HG03196 (cell line): ENCODE results near the gene ECT2.
"Not testable (repeated sequence)": the region's sequence is repeated elsewhere in the genome, so short reads cannot be mapped to it uniquely, and the experiment has no call there.

Source experiments
- ATAC-seq: cut with Tn5 transposase; IDR thresholded peaks from one replicate; pipeline ENCODE4 v1.9.1; 2021; ENCODE audit not compliant: unreplicated experiment

Gene ECT2

DNA sequence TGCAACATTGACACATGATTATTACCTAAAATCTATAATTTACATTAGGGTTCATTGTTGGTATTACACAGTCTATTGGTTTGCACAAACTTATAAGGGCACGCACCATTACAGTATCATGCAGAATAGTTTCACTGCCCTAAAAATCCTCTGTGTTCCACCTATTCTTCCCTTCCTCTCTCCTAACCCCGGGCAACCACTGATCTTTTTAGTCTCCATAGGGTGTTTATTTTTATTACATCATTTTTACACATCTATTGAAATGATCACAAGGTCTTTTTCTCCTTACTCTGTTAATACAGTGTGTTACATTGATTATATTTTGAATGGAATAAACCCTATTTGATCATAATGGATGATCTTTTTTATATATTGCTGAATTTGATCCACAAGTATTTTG is 15.5 kb upstream of the ECT2 start:
- no peak for ATAC-seq

DNA sequence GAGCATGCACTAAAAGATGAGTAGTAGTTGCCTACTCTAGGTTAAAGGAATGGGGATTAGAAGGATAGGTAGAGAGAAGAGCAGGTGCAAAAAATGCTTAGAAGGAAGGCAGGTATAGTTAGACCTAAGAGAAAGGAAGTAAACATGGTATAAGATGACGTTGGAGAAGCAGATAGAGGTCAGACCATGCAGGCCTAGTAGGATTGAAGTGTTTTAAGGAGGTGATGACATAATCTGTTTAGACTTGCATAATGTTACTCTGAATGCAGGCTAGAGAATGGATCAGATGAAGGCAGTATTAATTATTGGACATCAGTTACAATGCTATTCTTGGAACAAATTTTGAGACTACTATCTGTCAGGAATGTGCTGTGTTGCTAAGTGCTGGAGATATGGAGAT is 11.1 kb upstream of the ECT2 start:
- ATAC-seq: no peak

DNA sequence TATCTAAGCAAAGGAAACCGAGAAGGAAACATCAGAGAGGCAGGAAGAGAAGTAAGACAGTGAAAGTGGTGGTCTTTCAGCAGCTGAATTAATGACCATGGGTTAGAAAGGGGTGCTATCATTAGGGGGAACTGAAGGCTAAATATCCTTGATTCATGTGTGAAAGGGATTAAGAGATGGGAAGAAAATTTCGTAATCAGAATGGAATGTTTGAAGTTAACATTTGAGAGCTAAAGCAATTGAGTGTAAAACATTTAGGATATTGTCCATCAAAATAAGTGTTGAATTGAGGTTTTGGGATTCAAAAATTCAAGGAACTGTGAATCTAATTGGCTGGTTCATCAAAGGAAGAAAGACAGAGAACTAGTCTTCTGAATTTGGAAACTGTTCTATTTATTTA is 4.1 kb upstream of the ECT2 start:
- no peak for ATAC-seq

DNA sequence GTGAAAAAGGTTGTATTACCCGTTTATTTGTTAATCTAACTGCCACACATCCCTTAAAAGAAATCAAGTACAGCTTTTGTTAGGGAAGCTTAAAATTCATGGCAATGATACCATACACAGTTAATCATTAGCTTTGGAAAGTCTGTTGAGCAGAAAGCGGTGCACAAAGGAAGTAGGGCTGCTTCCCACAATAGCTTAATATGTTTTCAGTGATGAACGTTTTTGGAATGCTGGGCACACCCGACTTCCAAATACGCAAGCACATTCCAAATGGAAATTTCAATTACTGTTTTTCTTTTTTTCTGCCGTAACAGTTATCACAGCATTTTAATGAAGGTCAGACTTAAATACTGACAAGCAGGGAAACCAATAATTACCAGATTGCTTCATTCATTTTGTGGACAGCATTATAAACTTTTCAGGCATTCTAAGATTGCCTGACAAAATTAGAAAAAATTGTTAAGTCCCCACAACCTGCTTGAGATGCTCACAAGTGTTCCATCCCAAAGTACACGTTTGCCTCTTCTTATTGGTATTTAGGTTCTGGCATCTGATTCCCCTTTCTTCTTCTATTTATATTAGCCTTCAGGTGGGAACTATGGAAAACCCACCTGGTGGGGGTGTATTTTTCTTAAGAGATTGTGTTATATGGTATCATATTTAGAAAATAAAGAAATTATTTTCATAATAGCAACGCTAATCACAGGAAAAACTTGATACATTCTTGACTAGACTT is 1.1 kb upstream of the ECT2 start:
- ATAC-seq: no peak

DNA sequence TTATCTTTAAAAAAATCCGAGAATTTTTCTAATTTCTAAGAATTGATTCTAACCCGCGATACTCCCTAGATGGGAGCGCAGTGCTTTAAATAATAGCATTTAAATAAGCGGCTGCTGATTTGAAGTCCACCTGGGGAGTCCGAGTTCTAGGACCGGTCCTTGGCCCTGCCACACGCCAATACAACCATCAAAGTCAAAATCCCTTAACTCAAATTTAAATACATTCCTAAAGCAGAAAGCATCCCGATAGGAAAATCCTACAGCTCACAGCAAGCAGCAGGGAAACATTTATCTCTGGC is 508 bp upstream of the ECT2 start:
- no peak for ATAC-seq

DNA sequence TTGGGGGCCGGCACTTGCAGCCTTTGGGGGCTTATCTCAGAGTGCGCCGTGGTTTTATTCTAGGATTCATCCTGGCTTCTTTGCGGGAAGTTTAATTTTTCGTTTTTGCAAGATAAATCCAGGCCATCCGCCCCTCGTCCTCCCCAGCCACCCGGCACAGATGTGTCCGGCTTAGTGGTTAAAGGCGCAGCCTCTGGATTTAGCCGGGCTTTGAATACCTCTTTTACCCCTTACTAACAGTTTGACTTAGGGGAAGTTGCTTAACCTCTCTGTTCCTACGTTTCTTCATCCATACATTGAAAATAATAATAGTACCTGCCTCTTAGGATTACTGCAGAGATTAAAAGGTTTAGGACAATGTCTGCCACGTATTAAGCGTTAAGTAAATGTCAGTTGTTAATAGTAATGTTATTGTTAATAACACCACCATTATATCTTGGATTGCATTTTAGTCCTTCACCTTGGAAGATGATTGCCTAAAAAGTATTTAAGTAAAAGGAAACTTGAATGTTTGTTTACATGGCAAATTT is 714 bp downstream of the ECT2 start:
- peak; percentile 20 for ATAC-seq

DNA sequence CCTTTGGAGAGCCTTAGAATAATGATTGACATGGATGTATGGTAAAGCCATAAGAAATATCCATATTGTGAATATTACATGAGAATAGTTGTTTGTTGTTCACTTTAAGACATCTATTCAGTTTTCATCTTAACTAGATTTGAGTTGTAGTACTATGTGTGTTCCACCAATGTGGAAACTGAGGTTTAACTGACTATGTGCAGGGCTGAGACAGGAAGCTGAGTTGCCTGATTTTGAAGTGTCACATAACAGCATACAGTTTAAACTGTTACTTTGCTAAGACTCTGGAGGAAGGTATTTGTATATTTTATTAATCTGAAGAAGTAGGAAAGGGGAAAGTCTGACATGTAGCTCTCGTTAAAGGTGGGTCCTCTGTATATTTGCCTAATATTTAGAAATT is 2.1 kb downstream of the ECT2 start:
- no peak for ATAC-seq

DNA sequence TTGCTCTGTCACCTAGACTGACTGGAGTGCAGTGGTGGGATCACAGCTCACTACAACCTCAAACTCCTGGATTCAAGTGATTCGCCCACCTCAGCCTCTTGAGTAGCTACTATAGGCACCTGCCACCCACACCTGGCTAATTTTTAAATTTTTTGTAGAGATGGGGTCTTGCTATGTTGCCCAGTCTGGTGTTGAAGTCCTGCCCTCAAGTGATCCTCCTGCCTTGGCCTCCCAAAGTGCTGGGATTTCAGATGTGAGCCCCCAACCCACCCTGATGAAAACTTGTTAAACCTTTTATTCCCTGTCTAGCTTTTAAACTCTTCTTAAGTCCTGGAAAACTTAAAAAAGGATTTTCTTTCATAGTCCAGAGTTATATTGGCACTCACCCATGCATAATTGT is 2.6 kb downstream of the ECT2 start:
- no peak for ATAC-seq

DNA sequence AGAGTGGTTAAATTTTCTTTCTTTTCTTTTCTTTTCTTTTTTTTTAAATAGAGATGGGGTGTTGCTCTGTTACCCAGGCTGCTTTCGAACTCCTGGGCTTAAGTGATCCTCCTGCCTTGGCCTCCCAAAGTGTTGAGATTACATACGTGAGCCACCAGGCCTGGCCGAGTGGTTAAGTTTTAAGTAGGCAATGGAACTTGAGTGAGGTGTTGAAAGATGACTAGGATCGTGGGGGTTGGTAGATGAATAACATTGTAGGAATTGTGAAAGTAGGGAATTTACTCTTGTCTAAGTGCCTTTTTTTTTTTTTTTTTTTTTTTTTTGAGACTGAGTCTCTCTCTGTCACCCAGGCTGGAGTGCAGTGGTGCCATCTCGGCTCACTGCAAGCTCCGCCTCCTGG is 9.9 kb downstream of the ECT2 start:
- ATAC-seq: not testable (repeated sequence)

DNA sequence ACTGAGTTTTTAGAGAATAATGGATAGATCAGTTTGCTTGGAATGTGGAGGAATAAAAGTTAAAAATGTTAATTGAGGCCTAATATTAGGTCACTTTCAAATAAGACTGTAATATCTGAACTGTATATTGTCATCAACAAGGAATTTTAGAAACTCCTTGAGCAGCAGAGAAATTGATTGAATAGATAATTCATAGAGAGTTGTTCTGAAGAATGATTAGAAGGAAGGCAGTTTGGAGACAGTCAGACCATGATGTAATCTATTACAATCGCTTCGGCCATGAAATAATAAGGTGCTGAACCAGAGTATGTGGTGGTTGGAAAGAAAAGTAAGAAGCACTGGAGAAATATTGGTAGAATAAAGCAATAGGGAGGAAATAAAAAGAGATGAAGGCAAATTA is 15.7 kb downstream of the ECT2 start:
- no peak for ATAC-seq

DNA sequence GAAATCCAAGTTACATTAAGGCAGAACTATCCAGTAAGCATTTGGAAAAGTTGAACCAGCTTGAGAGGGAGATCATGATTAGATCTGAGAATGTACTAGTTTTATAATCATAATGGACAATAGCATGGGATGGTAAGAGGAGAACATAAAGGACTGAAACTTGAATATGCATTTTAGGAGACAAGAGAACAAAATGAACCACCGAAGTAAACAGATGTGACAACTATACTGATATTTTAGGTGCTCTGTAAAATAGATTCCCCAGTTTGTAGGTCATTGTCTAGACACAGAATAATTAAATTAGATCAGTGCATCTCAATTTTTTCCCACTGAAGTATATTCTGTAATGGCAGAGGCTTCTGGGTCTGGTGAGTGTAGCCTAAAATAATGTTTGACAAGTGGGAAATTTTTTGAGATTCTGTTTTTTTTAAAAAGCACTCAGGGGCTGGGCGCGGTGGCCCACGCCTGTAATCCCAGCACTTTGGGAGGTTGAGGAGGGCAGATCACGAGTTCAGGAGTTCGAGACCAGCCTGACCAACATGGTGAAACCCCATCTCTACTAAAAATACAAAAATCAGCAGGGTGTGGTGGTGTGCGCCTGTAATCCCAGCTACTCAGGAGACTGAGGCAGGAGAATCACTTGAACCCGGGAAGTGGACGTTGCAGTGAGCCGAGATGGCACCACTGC is 16.3 kb downstream of the ECT2 start:
- ATAC-seq: no peak

DNA sequence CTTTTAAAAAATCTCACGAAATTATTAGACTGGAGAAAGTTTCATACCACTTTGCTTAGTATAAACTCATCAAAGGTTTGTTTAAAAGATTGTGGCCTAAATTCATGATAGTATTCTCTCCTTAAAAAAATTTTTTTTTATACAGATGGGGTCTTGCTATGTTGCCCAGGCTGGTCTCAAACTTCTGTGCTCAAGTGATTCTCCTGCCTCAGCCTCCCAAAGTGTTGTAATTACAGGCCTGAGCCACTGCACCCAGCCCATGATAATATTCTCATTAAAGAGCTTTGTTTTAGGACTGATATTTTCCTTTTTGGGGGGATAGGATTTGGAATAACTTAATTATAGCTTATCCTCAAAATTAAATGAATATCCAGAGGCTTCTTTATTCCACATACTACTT is 19.9 kb downstream of the ECT2 start:
- no peak for ATAC-seq

DNA sequence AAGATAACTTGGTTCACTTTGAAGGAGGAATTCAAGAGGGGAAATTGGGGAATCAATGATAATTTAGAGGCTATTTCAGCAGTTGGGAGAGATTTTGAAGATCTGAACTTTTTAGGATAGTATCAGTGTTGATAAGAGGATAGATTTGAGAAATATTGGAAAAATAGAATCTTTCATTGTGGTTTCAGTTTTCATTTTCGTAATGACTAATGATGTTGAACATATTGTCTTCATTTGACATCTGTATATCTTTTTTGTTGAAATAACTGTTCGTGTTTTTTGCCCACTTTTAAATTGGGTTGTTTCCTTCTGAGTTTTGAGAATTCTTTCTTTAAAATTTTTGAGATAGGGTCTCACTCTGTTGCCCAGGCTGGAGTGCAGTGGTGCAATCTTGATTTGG is 21.1 kb downstream of the ECT2 start:
- no peak for ATAC-seq

DNA sequence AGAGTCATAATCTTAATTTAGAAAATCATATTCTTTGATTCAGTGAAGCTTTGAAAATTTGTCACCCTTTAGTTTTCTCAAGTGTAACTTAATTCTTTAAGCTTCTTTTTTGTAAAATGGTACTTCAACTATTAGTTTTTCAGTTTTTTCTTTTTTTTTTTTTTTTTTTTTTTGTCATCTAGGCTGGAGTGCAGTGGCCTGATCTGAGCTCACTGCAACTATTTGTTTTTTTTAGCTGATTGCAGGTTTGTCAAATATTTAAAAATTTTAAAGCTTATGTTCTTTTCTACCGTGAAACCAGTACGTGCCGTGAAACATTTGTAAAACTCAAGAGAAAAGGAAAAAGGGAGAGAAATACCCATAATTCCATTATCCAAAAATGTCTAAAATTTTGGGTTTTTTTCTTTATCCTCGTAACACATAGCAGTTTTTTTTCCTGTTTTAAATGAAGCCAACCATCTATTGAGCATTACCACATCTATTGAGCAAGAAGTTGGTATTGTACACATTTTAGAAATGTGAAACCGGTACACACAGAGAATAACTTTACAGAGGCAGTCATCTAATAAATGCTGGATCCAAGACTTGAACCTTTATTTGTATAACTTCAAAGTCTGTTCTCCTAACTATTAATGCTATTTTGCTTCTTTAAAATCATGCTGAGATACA is 25.7 kb downstream of the ECT2 start:
- no peak for ATAC-seq

DNA sequence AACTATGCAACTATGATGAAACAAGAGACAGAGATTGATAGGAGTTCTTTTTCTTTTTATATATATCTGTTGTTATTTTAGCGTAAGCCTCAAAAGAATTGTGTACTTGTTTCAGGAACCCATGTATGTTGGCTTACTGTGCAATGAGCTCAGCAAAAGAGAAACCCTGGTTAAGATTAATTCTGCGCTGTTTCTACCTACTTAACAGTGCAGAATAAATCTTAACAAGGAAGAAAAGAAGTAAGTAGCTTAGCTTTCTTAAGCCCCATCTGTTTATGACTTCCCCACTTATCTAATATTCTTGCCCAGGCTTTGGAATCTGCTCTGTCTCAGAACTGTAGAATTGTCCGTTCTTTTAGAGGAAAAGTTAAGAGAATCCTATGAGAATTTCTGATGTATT is 27.4 kb downstream of the ECT2 start:
- ATAC-seq: no peak

DNA sequence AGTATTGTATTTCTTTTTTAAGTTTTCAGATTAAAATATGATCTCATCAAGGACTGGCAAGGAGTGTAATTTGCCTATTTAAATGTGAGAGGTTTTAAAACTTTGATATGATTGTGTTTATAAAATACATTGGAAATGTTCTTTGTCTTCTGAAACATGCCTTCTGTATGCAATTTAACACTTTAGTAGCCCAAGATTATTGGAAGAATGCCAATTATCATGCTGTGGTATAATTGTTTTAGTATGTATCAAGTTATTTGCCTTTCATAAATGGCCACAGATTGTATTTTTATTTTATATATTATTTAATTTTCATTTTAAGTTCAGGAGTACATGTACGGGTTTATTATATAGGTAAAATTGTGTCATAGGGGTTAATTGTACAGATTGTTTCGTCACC is 31.7 kb downstream of the ECT2 start:
- ATAC-seq: no peak

DNA sequence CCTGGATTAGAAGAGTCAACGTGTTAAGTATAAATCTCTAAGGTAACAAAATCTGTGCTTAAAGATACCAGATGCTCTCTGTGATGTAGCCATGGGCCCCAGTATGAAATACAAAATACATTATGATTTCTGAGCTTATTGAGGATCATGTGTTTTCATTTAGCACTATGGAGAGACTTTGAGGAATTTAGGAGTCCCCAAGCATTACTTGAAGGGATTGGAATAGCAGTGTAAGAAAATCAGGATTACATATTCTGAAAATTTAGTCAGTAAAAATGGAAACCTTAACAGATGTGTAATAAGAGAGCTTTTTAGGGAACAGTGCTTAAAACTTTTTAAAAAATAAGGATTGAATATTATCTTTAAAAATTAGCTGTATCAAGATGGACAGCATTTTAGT is 35.5 kb downstream of the ECT2 start:
- no peak for ATAC-seq

DNA sequence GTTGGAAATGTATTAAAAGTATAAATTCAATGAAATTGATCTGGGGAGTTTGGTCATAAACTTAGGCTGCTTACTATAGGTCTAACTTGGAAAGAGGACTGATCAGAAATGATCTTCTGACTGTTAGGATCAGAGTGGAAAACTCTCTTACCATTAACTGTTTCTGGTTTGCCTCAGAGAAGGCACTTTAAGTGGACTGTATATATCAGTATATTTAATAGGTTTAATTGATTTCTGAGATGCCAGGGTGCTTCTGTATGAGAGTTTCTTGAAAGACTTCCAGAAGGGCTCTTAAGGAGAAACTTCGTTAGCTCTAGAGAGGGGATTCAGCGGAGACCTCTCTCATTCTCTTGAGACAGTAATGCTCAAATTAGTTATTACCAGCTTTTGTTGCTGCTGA is 36.5 kb downstream of the ECT2 start:
- ATAC-seq: no peak

DNA sequence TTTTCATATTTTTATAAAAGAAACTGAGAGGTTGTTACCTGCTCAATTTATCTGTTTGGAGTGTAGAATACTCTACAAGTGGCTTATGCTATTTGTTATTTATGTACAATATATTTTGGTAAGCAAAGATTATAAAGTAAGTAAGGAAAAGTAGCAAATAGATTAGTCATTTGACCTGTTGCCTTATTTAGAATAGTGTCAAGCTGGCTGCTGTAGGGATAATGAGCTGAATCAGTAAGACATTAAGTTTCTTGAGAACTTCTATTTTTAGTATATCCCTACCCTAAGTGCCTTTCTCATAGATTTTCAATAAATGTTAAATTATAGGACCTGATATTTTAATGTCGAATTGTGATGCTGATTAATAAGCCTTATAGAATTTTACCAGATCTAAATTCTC is 37.2 kb downstream of the ECT2 start:
- no peak for ATAC-seq

DNA sequence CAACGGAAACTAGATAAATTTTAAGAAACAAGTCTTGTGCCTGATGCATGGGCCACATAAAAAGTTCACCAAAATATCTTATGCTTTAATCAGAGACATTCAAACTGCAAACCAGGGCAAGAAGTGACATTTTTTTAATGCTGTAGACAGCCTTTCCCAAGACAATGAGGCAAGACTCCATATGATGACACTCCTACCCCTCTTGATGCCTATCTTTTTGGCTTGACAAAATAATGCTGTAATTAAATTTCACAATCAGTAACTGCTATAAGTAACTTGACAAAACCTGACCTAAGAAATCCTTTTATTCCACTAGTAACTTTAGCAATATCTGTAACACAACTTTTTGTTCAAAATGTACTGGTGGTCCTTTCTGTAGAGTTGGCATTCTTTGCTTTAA is 48.7 kb downstream of the ECT2 start:
- ATAC-seq: no peak

DNA sequence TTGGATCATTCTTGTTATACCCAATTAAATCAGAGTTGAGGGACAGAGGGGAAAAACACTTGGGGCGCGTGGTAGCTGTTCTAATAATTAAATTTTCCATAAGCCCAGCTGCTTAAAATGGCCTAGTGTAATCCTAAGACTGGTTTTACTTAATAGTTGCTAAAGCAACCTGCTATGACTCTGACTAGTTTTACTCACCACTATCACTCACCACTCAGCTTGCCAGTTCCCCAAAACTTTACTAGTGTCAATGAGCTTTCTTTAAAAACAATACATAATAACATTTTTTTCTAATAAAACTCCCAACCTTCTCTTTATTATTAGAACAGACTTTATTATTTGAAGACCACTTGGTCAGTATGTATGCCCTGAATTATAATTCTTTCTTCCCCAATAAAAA is 49.6 kb downstream of the ECT2 start:
- ATAC-seq: no peak

DNA sequence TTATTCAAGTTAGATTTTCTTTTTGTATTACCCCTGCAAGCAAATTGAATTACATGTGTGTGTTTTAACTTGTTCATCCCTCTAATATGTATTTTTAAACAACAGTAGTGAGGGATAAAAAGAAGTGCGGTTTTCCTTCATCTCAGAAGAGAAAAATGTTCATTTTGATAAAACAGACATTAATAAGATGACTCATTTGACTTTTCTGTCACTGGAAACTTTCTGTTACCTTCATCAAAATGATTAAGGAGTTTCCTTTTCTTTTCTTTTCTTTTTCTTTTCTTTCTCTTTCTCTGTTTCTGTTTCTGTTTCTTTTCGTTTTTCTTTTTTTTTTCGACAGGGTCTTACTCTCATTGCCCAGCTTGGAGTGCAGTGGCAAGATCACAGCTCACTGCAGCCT is 53.0 kb downstream of the ECT2 start:
- no peak for ATAC-seq
